ENCODE measurements around the gene SZT2.

Gene SZT2

GRCh38 chr1:43452789-43453441, 63.2 kb downstream of the SZT2 start:
- Histone ChIP-seq H2BK12ac (ENCODE audit: low read length) (no peak overlapping the region), H3K14ac (ENCODE audit: low read length) (peak overlapping the region; percentile 97), H3K27me3 (ENCODE audit: insufficient read depth, low read length) (no peaks in the 10 kb centered on the region), H4K91ac (ENCODE audit: low read depth, low read length) (peak overlapping the region; percentile 96), H3K9ac (ENCODE audit: low read length) (peak overlapping the region; percentile 50), H3K79me1 (ENCODE audit: low read length) (peaks cover 9% of the 10 kb centered on the region), H2AK5ac (ENCODE audit: low read length) (no peak overlapping the region), H3K4ac (ENCODE audit: low read depth, low read length) (peak overlapping the region; percentile 85), H2BK5ac (ENCODE audit: low read depth, low read length, poor library complexity) (no peak overlapping the region), H2AFZ (ENCODE audit: insufficient read depth, low read length, poor library complexity) (no peak overlapping the region), H3K27ac (ENCODE audit: low read depth, low read length) (peak overlapping the region; percentile 95), H3K36me3 (ENCODE audit: control insufficient read depth in 1 of 2, insufficient read depth in 2 of 2, low read length in 2 of 2) (peaks cover 43% of the 10 kb centered on the region in 2 experiments), H3K23ac (ENCODE audit: low read length) (no peak overlapping the region), H3K79me2 (ENCODE audit: control insufficient read depth, insufficient read depth, low read length, poor library complexity) (peaks cover 4% of the 10 kb centered on the region), H3K4me3 (ENCODE audit: low read depth, low read length) (peak overlapping the region; percentile 73), H3K4me2 (ENCODE audit: low read length) (peak overlapping the region; percentile 72), H3K18ac (ENCODE audit: low read length) (peak overlapping the region; percentile 98), H3K4me1 (ENCODE audit: control insufficient read depth in 1 of 2, insufficient read depth in 2 of 2, low read length in 2 of 2) (peaks cover 0 to 14% of the 10 kb centered on the region in 2 experiments), H3K9me3 (ENCODE audit: insufficient read depth, low read depth, low read length) (peaks cover 2% of the 10 kb centered on the region), H4K8ac (ENCODE audit: low read depth, low read length) (peak overlapping the region; percentile 94), H2BK120ac (ENCODE audit: insufficient read depth, low read length, poor library complexity) (peak overlapping the region; percentile 82), H4K12ac (ENCODE audit: low read depth, low read length) (no peak overlapping the region)
- no CpG with 5 or more reads among the region's 10 CpGs for WGBS (ENCODE audit: extremely low coverage, insufficient coverage, insufficient read length)
- DNase-seq: peak in 1 of 2 donors; percentile 29

- peak within 1 kb of the TSS; percentile 85 for H3K9ac ChIP-seq (ENCODE audit: low read length)
- peak within 1 kb of the TSS; percentile 88 for H4K12ac ChIP-seq (ENCODE audit: low read depth, low read length)
- H3K14ac ChIP-seq (ENCODE audit: low read length): peak within 1 kb of the TSS; percentile 97
- peaks cover 4% of the 10 kb centered on the region for H3K79me2 ChIP-seq (ENCODE audit: control insufficient read depth, insufficient read depth, low read length, poor library complexity)
- peak; percentile 80 to 88 for DNase-seq
- H3K18ac ChIP-seq (ENCODE audit: low read length): peak within 1 kb of the TSS; percentile 98
- peak within 1 kb of the TSS; percentile 63 for H2BK5ac ChIP-seq (ENCODE audit: low read depth, low read length, poor library complexity)
- H4K91ac ChIP-seq (ENCODE audit: low read depth, low read length): peak within 1 kb of the TSS; percentile 96
- H4K8ac ChIP-seq (ENCODE audit: low read depth, low read length): peak within 1 kb of the TSS; percentile 94
- H2BK12ac ChIP-seq (ENCODE audit: low read length): no peak within 1 kb of the TSS
- peaks cover 35 to 36% of the 10 kb centered on the region in 2 experiments for H3K36me3 ChIP-seq (ENCODE audit: control insufficient read depth in 1 of 2, insufficient read depth in 2 of 2, low read length in 2 of 2)
- peak within 1 kb of the TSS; percentile 95 for H3K27ac ChIP-seq (ENCODE audit: low read depth, low read length)
- H3K9me3 ChIP-seq (ENCODE audit: insufficient read depth, low read depth, low read length): peaks cover 2% of the 10 kb centered on the region
- peak within 1 kb of the TSS; percentile 82 for H2BK120ac ChIP-seq (ENCODE audit: insufficient read depth, low read length, poor library complexity)
- no peaks in the 10 kb centered on the region for H3K27me3 ChIP-seq (ENCODE audit: insufficient read depth, low read length)
- no CpG with 5 or more reads among the region's 87 CpGs for WGBS (ENCODE audit: extremely low coverage, insufficient coverage, insufficient read length)
- H3K4me3 ChIP-seq (ENCODE audit: low read depth, low read length): peak within 1 kb of the TSS; percentile 73
- H3K23ac ChIP-seq (ENCODE audit: low read length): no peak within 1 kb of the TSS
- H3K79me1 ChIP-seq (ENCODE audit: low read length): peaks cover 9% of the 10 kb centered on the region
- peaks cover 0 to 14% of the 10 kb centered on the region in 2 experiments for H3K4me1 ChIP-seq (ENCODE audit: control insufficient read depth in 1 of 2, insufficient read depth in 2 of 2, low read length in 2 of 2)
- no peak within 1 kb of the TSS for H2AK5ac ChIP-seq (ENCODE audit: low read length)
- H2AFZ ChIP-seq (ENCODE audit: insufficient read depth, low read length, poor library complexity): peak within 1 kb of the TSS; percentile 59
- peak within 1 kb of the TSS; percentile 85 for H3K4ac ChIP-seq (ENCODE audit: low read depth, low read length)
- H3K4me2 ChIP-seq (ENCODE audit: low read length): peak within 1 kb of the TSS; percentile 76
These were observed 64.0 kb downstream of the SZT2 start, which contains the start of gene HYI for GRCh38 chr1:43453442-43454269. HYI (minus strand) TSS chr1:43453931; CDS start chr1:43453793, 138 bp downstream.

GRCh38 chr1:43454270-43455011, 64.7 kb downstream of the SZT2 start:
- Histone ChIP-seq H3K36me3 (ENCODE audit: control insufficient read depth in 1 of 2, insufficient read depth in 2 of 2, low read length in 2 of 2) (peaks cover 27 to 28% of the 10 kb centered on the region in 2 experiments), H3K18ac (ENCODE audit: low read length) (no peak overlapping the region), H3K4me2 (ENCODE audit: low read length) (peak overlapping the region; percentile 76), H4K8ac (ENCODE audit: low read depth, low read length) (peak overlapping the region; percentile 73), H4K12ac (ENCODE audit: low read depth, low read length) (peak overlapping the region; percentile 23), H3K79me1 (ENCODE audit: low read length) (peaks cover 9% of the 10 kb centered on the region), H3K9me3 (ENCODE audit: insufficient read depth, low read depth, low read length) (no peaks in the 10 kb centered on the region), H3K4me1 (ENCODE audit: control insufficient read depth in 1 of 2, insufficient read depth in 2 of 2, low read length in 2 of 2) (peaks cover 0 to 14% of the 10 kb centered on the region in 2 experiments), H2BK12ac (ENCODE audit: low read length) (no peak overlapping the region), H2BK120ac (ENCODE audit: insufficient read depth, low read length, poor library complexity) (no peak overlapping the region), H3K9ac (ENCODE audit: low read length) (no peak overlapping the region), H3K14ac (ENCODE audit: low read length) (peak overlapping the region; percentile 11), H3K27me3 (ENCODE audit: insufficient read depth, low read length) (no peaks in the 10 kb centered on the region), H2AFZ (ENCODE audit: insufficient read depth, low read length, poor library complexity) (peak overlapping the region; percentile 12), H3K4me3 (ENCODE audit: low read depth, low read length) (peak overlapping the region; percentile 50), H3K23ac (ENCODE audit: low read length) (no peak overlapping the region), H2AK5ac (ENCODE audit: low read length) (no peak overlapping the region), H4K91ac (ENCODE audit: low read depth, low read length) (peak overlapping the region; percentile 40), H3K4ac (ENCODE audit: low read depth, low read length) (no peak overlapping the region), H2BK5ac (ENCODE audit: low read depth, low read length, poor library complexity) (no peak overlapping the region), H3K79me2 (ENCODE audit: control insufficient read depth, insufficient read depth, low read length, poor library complexity) (peaks cover 4% of the 10 kb centered on the region), H3K27ac (ENCODE audit: low read depth, low read length) (peak overlapping the region; percentile 95)
- WGBS (ENCODE audit: extremely low coverage, insufficient coverage, insufficient read length): no CpG with 5 or more reads among the region's 19 CpGs
- peak; percentile 66 to 86 for DNase-seq

Measured in trophoblast cell (in vitro differentiated cells and primary cell).